Effector CD4-positive, alpha-beta T cell (primary cell): ENCODE data around the gene PIGK.

Experiments used
- DNase-seq: peaks from one replicate; pipeline ENCODE4 v3.0.0-alpha.2; 2020

Gene PIGK

GRCh38 chr1:77089756-77090155 is 129.5 kb downstream of the PIGK start:
- no peak for DNase-seq

- no peak for DNase-seq
Measured at GRCh38 chr1:77085109-77085508, 134.1 kb downstream of the PIGK start.

GRCh38 chr1:77084457-77084856 is 134.8 kb downstream of the PIGK start:
- DNase-seq = no peak

GRCh38 chr1:77081834-77082233 is 137.4 kb downstream of the PIGK start:
- DNase-seq = no peak

GRCh38 chr1:77076759-77077158 is 142.5 kb downstream of the PIGK start:
- DNase-seq = no peak

- no peak for DNase-seq
Measured at GRCh38 chr1:77068013-77068412, 151.2 kb downstream of the PIGK start.

GRCh38 chr1:77065693-77066342 is 153.4 kb downstream of the PIGK start:
- no peak for DNase-seq

- DNase-seq = no peak
Measured at GRCh38 chr1:77064246-77064645, 155.0 kb downstream of the PIGK start.

GRCh38 chr1:77063118-77063517 is 156.1 kb downstream of the PIGK start:
- DNase-seq = no peak

- DNase-seq = no peak
Measured at GRCh38 chr1:77061162-77061561, 158.1 kb downstream of the PIGK start.

- no peak for DNase-seq
Measured at GRCh38 chr1:77060000-77060399, 159.2 kb downstream of the PIGK start.

GRCh38 chr1:77057994-77058585 is 161.1 kb downstream of the PIGK start:
- DNase-seq = no peak

- no peak for DNase-seq
Measured at GRCh38 chr1:77056525-77056924, 162.7 kb downstream of the PIGK start.

- DNase-seq = no peak
Measured at GRCh38 chr1:77051425-77051824, 167.8 kb downstream of the PIGK start.

- no peak for DNase-seq
Measured at GRCh38 chr1:77048615-77049005, 170.6 kb downstream of the PIGK start.

GRCh38 chr1:77047978-77048614 is 171.1 kb downstream of the PIGK start:
- no peak for DNase-seq

GRCh38 chr1:77047575-77047974 is 171.7 kb downstream of the PIGK start:
- no peak for DNase-seq

GRCh38 chr1:77044133-77044849 is 174.9 kb downstream of the PIGK start:
- no peak for DNase-seq

GRCh38 chr1:77040826-77041225 is 178.4 kb downstream of the PIGK start:
- no peak for DNase-seq

GRCh38 chr1:77039739-77040138 is 179.5 kb downstream of the PIGK start:
- DNase-seq = no peak

- no peak for DNase-seq
Measured at GRCh38 chr1:77039111-77039510, 180.1 kb downstream of the PIGK start.
